Activated naive CD4-positive, alpha-beta T cell treated with anti-CD3 and anti-CD28 coated beads for 36 hours (primary cell): ENCODE measurements around the gene HOXC4. TPM values are rescaled to one million over a fixed set of nuclear protein-coding genes. Genes with fewer than 3 reads are reported as not detected.
"Not testable (repeated sequence)": the region's sequence is repeated elsewhere in the genome, so short reads cannot be mapped to it uniquely, and the experiment has no call there.

Experiments
- CTCF ChIA-PET: fragments of 350-600 bp; sonication (Branson Sonifier 250); formaldehyde crosslinking; loops from one replicate; lab custom pipeline; 2021; ENCODE audit warnings: antibody characterized with exemption; lab: Charles Lee
- DNase-seq: peaks from one replicate; pipeline ENCODE4 v3.0.0-alpha.2; 2020
- H3K27ac Mint-ChIP-seq: one replicate; pipeline ENCODE4 v1.8.0; 2021; ENCODE audit warnings: mild to moderate bottlenecking, mixed read lengths
- H3K27me3 Mint-ChIP-seq: one replicate; pipeline ENCODE4 v1.8.0; 2021; ENCODE audit warnings: low read depth, mixed read lengths
- H3K36me3 Mint-ChIP-seq: one replicate; pipeline ENCODE4 v1.8.0; 2021; ENCODE audit warnings: low read depth, mixed read lengths
- H3K4me1 Mint-ChIP-seq: one replicate; pipeline ENCODE4 v1.8.0; 2021; ENCODE audit warnings: low read depth, mixed read lengths
- H3K4me3 Mint-ChIP-seq: one replicate; pipeline ENCODE4 v1.8.0; 2021; ENCODE audit warnings: mild to moderate bottlenecking, moderate library complexity, mixed read lengths
- H3K9me3 Mint-ChIP-seq: one replicate; pipeline ENCODE4 v1.8.0; 2021; ENCODE audit warnings: mixed read lengths
- intact Hi-C: fragments of 100-400 bp; cut with micrococcal nuclease; formaldehyde crosslinking; loops from one replicate; pipeline ENCODE4 v1.15.1; 2023
- total RNA-seq, 2 experiments: library from RNA; stranded (reverse); gene quantifications; one replicate each; pipeline ENCODE4 v1.2.3, GENCODE V29; 2021

HOXC4 gene
- total RNA-seq, 2 experiments from 2014 or later, result 0.12 TPM; not detected in 1

- no peaks in the 10 kb centered on the region for H3K9me3 Mint-ChIP-seq
- H3K27ac Mint-ChIP-seq, result no peak overlapping the region
- intact Hi-C loops, result no loop called here
- peaks cover 76% of the 10 kb centered on the region for H3K27me3 Mint-ChIP-seq
- no peak overlapping the region for H3K4me3 Mint-ChIP-seq
- CTCF ChIA-PET, result interaction anchor here (0.6 to 1.4 kb wide), 3 partner anchors 34 to 176 kb away, joined by 3 to 4 read pairs (median 3); no protein-coding TSS in a partner anchor
- DNase-seq, result no peak
- H3K36me3 Mint-ChIP-seq, result no peaks in the 10 kb centered on the region
- peaks cover 2% of the 10 kb centered on the region for H3K4me1 Mint-ChIP-seq
These were observed 14.1 kb upstream of the HOXC4 start for GRCh38 chr12:54039417-54040147.

- H3K4me1 Mint-ChIP-seq, result no peaks in the 10 kb centered on the region
- H3K9me3 Mint-ChIP-seq, result no peaks in the 10 kb centered on the region
- CTCF ChIA-PET, result interaction anchor here (0.9 to 2.1 kb wide), 4 partner anchors 31 to 168 kb away, joined by 3 to 9 read pairs (median 4); partner anchors contain the start of genes HOXC10 and HOXC8
- H3K4me3 Mint-ChIP-seq, result no peak overlapping the region
- H3K27me3 Mint-ChIP-seq, result peaks cover 77% of the 10 kb centered on the region
- intact Hi-C loops, result no loop called here
- DNase-seq, result no peak
- H3K36me3 Mint-ChIP-seq, result no peaks in the 10 kb centered on the region
- no peak overlapping the region for H3K27ac Mint-ChIP-seq
These were observed 13.5 kb upstream of the HOXC4 start for GRCh38 chr12:54040148-54040494.

DNA sequence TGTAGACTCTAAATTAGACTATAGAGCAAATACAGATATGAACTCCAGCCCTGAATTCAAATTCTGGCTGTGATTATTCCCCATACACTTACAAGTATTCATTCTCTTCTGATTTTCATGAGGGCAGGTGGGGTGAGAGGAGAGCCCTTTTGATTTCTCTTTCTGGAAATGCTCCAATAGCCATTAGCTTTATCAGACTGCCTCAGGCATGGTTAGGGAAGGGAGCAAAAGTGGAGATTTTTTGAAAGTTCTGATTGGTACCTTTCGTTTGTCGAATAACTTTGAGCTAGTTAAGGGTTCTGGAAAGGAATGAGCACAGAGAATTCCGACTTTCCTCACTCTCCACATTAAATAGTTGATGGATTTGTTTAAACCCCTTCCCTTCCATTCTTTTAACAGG lies 13.0 kb upstream of the HOXC4 start:
- H3K27ac Mint-ChIP-seq, result no peak overlapping the region
- CTCF ChIA-PET, result interaction anchor here (0.6 to 2.1 kb wide), 6 partner anchors 32 to 539 kb away, joined by 3 to 9 read pairs (median 4); partner anchors contain the start of genes HOXC10 and HOXC8
- no peak for DNase-seq
- intact Hi-C loops, result no loop called here
- H3K36me3 Mint-ChIP-seq, result no peaks in the 10 kb centered on the region
- H3K4me1 Mint-ChIP-seq, result no peaks in the 10 kb centered on the region
- H3K27me3 Mint-ChIP-seq, result peaks cover 79% of the 10 kb centered on the region
- no peaks in the 10 kb centered on the region for H3K9me3 Mint-ChIP-seq
- no peak overlapping the region for H3K4me3 Mint-ChIP-seq

DNA sequence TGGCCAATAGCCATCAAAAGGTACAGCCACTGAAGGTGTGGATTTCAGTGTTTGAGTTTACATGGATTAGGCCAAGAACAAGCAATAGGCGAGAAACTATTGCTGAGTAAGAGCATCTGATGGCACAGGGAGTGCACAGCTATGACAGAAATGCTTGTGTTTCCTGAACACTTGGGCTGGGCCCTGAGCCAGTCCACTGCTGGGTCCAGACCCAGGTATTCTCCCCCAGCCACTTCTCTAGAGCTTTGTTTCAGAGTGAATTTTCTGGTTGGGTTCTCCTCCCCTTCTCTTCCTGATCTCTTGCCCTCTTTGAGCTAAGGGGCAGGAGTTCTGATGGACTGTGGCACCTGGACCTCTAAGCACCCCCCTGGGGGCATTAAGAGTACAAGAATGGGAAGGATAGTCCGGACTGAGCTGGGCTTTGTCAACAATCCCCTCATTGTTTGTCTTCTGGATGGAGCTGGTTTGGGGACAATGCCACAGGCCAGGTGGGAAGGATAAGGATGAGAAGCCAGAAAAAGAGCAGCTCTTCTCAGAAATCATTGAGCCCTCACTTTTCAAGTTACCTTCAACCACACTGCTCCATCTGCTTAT lies 12.4 kb upstream of the HOXC4 start:
- H3K4me1 Mint-ChIP-seq, result no peaks in the 10 kb centered on the region
- intact Hi-C loops, result no loop called here
- H3K36me3 Mint-ChIP-seq, result no peaks in the 10 kb centered on the region
- DNase-seq, result no peak
- H3K27ac Mint-ChIP-seq, result no peak overlapping the region
- peaks cover 79% of the 10 kb centered on the region for H3K27me3 Mint-ChIP-seq
- CTCF ChIA-PET, result interaction anchor here (0.6 to 2.1 kb wide), 5 partner anchors 13 to 539 kb away, joined by 3 to 9 read pairs (median 3); partner anchors contain the start of genes HOXC10 and HOXC6
- H3K4me3 Mint-ChIP-seq, result no peak overlapping the region
- H3K9me3 Mint-ChIP-seq, result no peaks in the 10 kb centered on the region

DNA sequence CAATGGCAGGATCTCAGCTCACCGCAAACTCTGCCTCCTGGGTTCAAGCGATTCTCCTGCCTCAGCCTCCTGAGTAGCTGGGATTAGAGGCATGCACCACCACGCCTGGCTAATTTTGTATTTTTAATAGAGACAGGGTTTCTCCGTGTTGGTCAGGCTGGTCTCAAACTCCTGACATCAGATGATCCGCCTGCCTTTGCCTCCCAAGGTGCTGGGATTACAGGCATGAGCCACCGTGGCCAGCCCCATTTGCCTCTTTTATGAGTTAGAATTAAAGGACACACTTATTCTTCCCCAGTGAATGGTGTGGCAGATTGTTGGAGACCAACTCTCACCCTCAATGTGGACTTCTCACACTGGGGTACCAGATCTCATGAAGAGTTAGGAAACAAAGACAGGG lies 11.6 kb upstream of the HOXC4 start:
- H3K4me3 Mint-ChIP-seq, DNase-seq, H3K27ac Mint-ChIP-seq, H3K4me1 Mint-ChIP-seq, H3K9me3 Mint-ChIP-seq, intact Hi-C loops, H3K36me3 Mint-ChIP-seq: not testable (repeated sequence)
- CTCF ChIA-PET, result interaction anchor here (2.1 kb wide), 1 partner anchor 166 kb away, joined by 9 read pairs; no protein-coding TSS in a partner anchor
- H3K27me3 Mint-ChIP-seq, result peaks cover 84% of the 10 kb centered on the region

- H3K4me3 Mint-ChIP-seq, result no peak overlapping the region
- no peaks in the 10 kb centered on the region for H3K9me3 Mint-ChIP-seq
- peaks cover 7% of the 10 kb centered on the region for H3K4me1 Mint-ChIP-seq
- no peak overlapping the region for H3K27ac Mint-ChIP-seq
- no peaks in the 10 kb centered on the region for H3K36me3 Mint-ChIP-seq
- intact Hi-C loops, result no loop called here
- no peak for DNase-seq
- CTCF ChIA-PET, result no interaction called here
- H3K27me3 Mint-ChIP-seq, result peaks cover 84% of the 10 kb centered on the region
These were observed 10.4 kb upstream of the HOXC4 start for GRCh38 chr12:54042970-54043853.

DNA sequence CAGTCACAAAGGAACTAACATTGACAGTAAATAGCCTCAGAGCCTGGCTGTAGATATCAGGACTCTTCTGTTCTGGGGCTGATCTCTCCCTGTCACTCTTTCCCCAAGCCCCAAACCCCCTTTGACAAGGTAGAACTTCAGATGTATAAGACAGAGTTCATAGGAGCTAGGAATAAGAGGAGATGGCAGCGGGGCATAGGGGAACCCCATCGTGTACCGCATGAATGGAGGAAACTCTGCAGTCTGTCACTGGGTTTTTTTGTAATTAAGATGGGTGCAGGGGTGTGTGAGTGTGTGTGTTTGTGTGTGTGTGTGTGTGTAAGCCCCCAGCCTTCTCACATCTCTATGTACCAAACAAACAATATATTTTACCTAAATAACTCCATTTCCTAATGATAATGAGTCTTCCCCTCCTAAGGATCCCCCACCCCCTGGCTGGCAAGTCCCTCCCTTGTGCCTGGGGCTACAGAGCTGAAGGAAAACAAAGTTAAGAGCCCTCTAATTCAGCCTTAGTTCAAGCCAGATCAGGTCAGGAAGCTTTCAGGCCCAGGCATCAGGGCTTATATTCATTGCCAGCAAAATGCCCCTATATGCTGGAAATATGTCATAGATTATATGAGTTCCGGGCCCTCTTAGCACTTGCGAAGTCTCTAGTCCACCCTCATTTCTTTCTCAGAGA lies 9.1 kb upstream of the HOXC4 start:
- no peaks in the 10 kb centered on the region for H3K36me3 Mint-ChIP-seq
- CTCF ChIA-PET, result interaction anchor here (1.7 kb wide), 1 partner anchor 12 kb away, joined by 6 read pairs; the partner anchor contains the start of gene HOXC5
- no peak overlapping the region for H3K27ac Mint-ChIP-seq
- H3K9me3 Mint-ChIP-seq, result no peaks in the 10 kb centered on the region
- intact Hi-C loops, result no loop called here
- H3K4me3 Mint-ChIP-seq, result no peak overlapping the region
- peaks cover 7% of the 10 kb centered on the region for H3K4me1 Mint-ChIP-seq
- DNase-seq, result no peak
- peaks cover 84% of the 10 kb centered on the region for H3K27me3 Mint-ChIP-seq

DNA sequence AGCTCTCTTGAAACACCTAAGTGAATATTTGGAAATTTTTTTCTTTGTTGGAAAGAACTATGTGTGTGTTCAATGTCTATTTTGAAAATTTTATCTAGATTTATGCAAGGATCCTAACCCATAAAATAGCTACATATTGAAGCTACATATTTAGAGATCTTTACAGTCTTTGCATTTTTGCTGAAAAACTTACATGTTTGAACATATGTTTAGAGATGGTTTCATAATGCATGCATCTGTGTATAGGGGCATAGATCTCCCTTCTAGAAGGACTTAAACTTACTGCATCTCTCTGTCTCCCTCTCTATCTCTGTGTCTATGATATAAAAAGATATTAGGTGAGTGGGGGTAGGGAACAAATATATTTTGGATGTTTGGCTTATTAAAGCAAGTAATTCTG lies 8.2 kb upstream of the HOXC4 start:
- CTCF ChIA-PET, result interaction anchor here (0.7 to 1.7 kb wide), 2 partner anchors 13 to 323 kb away, joined by 4 to 6 read pairs; partner anchors contain the start of gene HOXC5
- Mint-ChIP-seq H3K27ac (no peak overlapping the region), H3K4me1 (peaks cover 7% of the 10 kb centered on the region), H3K4me3 (no peak overlapping the region), H3K9me3 (no peaks in the 10 kb centered on the region), H3K27me3 (peaks cover 84% of the 10 kb centered on the region), H3K36me3 (no peaks in the 10 kb centered on the region)
- DNase-seq, result no peak
- intact Hi-C loops, result no loop called here

GRCh38 chr12:54045868-54046521 lies 7.6 kb upstream of the HOXC4 start:
- H3K4me3 Mint-ChIP-seq, result no peak overlapping the region
- peaks cover 86% of the 10 kb centered on the region for H3K27me3 Mint-ChIP-seq
- H3K9me3 Mint-ChIP-seq, result no peaks in the 10 kb centered on the region
- no peaks in the 10 kb centered on the region for H3K36me3 Mint-ChIP-seq
- peaks cover 7% of the 10 kb centered on the region for H3K4me1 Mint-ChIP-seq
- CTCF ChIA-PET, result interaction anchor here (0.7 to 1.7 kb wide), 2 partner anchors 13 to 322 kb away, joined by 4 to 6 read pairs; partner anchors contain the start of gene HOXC5
- DNase-seq, result no peak
- no peak overlapping the region for H3K27ac Mint-ChIP-seq
- intact Hi-C loops, result loop anchor here (1.0 kb wide), 1 partner anchor 8 kb away; no protein-coding TSS in a partner anchor

DNA sequence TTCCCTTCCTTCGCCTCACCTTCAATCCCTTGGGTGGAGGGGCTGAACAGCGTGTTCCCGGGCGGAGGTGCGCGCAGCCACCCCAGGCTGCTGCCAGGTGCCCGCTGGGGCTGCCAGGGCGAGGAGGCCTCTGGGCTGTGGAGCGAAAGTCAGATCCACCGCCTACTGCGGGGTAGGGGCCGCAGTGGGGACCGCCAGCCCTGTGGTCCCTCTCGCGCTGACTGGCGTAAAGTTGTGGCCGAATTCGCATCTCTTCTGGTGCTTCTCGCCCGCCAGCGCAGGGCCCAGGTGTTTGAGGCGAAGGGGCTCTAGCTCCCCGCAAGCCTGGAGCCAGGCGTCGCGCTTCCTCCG lies 6.9 kb upstream of the HOXC4 start:
- peaks cover 88% of the 10 kb centered on the region for H3K27me3 Mint-ChIP-seq
- CTCF ChIA-PET, result no interaction called here
- no peak overlapping the region for H3K4me3 Mint-ChIP-seq
- H3K4me1 Mint-ChIP-seq, result peaks cover 11% of the 10 kb centered on the region
- no peaks in the 10 kb centered on the region for H3K9me3 Mint-ChIP-seq
- no peaks in the 10 kb centered on the region for H3K36me3 Mint-ChIP-seq
- intact Hi-C loops, result loop anchor here (1.0 kb wide), 1 partner anchor 8 kb away; no protein-coding TSS in a partner anchor
- no peak overlapping the region for H3K27ac Mint-ChIP-seq
- no peak for DNase-seq

GRCh38 chr12:54047160-54047963 lies 6.3 kb upstream of the HOXC4 start:
- intact Hi-C loops, result no loop called here
- Mint-ChIP-seq H3K4me3 (no peak overlapping the region), H3K4me1 (peaks cover 14% of the 10 kb centered on the region), H3K27ac (no peak overlapping the region), H3K27me3 (peaks cover 91% of the 10 kb centered on the region), H3K9me3 (no peaks in the 10 kb centered on the region), H3K36me3 (no peaks in the 10 kb centered on the region)
- CTCF ChIA-PET, result no interaction called here
- no peak for DNase-seq
